ENCODE results near the gene MVD.

MVD gene

DNA sequence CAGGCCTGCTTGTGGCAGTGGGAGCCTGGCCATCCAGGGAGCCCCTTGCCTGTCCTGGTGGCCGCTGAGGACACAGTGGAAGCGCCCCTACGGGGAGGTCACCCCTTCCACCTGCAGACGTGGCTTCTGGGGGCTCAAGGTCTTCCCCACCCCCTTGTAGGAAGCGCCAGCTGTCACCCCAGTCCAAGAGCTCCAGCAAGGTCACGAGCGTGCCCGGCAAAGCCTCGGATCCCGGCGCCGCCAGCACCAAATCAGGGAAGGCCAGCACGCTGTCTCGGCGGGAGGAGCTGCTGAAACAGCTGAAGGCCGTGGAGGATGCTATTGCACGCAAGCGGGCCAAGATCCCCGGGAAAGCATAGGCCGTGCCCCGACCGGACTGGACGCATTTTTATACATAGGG, 31.9 kb downstream of the MVD start:
- Histone ChIP-seq H3K9me3 (ENCODE audit: control insufficient read depth, insufficient read depth, low read depth, low read length) (no peaks in the 10 kb centered on the region), H3K36me3 (ENCODE audit: control insufficient read depth, insufficient read depth, low read length) (peaks cover 47% of the 10 kb centered on the region), H3K4me1 (ENCODE audit: control insufficient read depth, insufficient read depth, low read length) (peaks cover 18% of the 10 kb centered on the region; the same call in 1 of the 2 replicates), H3K9ac (ENCODE audit: low read length) (no peak overlapping the region), H3K27ac (ENCODE audit: low read depth, low read length) (no peak overlapping the region), H3K27me3 (ENCODE audit: control insufficient read depth, insufficient read depth, low read length) (peaks cover 12% of the 10 kb centered on the region; the same call in 1 of the 2 replicates), H3K4me3 (ENCODE audit: low read depth, low read length) (no peak overlapping the region)

DNA sequence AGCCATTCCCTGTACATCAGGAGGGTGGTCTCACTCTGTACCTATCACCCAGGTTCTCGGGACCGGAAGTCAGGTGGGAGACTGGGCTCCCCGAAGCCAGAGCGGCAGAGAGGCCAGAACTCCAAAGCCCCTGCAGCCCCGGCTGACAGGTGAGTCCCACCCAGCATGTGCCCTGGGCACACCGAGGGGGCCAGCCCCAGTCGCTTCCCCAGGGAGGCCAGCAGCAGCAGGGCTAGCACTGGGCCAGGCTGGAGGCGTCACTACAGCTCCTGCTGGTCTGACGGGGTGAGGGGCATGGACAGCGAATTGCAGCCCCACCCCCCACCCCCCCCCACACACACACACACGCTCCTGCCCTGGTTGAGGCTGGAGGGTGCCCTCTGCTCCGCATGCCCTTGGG, 32.5 kb downstream of the MVD start:
- Histone ChIP-seq H3K4me1 (ENCODE audit: control insufficient read depth, insufficient read depth, low read length) (peaks cover 18% of the 10 kb centered on the region; the same call in 1 of the 2 replicates), H3K27me3 (ENCODE audit: control insufficient read depth, insufficient read depth, low read length) (peaks cover 7% of the 10 kb centered on the region; the same call in 1 of the 2 replicates), H3K36me3 (ENCODE audit: control insufficient read depth, insufficient read depth, low read length) (peaks cover 52% of the 10 kb centered on the region), H3K4me3 (ENCODE audit: low read depth, low read length) (no peak overlapping the region), H3K9me3 (ENCODE audit: control insufficient read depth, insufficient read depth, low read depth, low read length) (no peaks in the 10 kb centered on the region), H3K27ac (ENCODE audit: low read depth, low read length) (no peak overlapping the region), H3K9ac (ENCODE audit: low read length) (no peak overlapping the region)

DNA sequence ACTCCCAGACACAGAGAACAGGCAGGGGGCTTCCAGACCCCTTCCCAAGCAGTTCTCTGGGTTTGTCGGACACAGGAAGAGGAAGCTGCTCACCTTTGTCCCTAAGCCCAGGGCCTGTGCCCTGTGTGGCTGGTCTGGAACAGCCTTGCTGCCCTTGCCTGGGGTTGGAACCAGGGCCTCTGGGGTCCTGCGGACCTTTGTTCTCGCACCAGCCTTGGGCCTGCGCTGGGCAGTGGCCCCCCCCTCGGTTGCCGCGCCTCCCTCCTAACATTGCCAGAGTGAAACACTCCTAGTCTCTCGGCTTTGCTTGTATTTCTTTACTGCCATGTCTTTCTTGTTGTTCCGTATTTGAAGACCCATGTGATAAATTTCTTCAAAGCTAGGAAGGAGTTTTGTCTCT, 33.1 kb downstream of the MVD start:
- Histone ChIP-seq H3K27me3 (ENCODE audit: control insufficient read depth, insufficient read depth, low read length) (0 out of 2 replicates have a peak, but pooled peaks cover under 1% of the 10 kb centered on the region), H3K4me3 (ENCODE audit: low read depth, low read length) (no peak overlapping the region), H3K9ac (ENCODE audit: low read length) (no peak overlapping the region), H3K36me3 (ENCODE audit: control insufficient read depth, insufficient read depth, low read length) (peaks cover 58% of the 10 kb centered on the region), H3K9me3 (ENCODE audit: control insufficient read depth, insufficient read depth, low read depth, low read length) (no peaks in the 10 kb centered on the region), H3K27ac (ENCODE audit: low read depth, low read length) (no peak overlapping the region), H3K4me1 (ENCODE audit: control insufficient read depth, insufficient read depth, low read length) (peaks cover 12% of the 10 kb centered on the region; the same call in 1 of the 2 replicates)

DNA sequence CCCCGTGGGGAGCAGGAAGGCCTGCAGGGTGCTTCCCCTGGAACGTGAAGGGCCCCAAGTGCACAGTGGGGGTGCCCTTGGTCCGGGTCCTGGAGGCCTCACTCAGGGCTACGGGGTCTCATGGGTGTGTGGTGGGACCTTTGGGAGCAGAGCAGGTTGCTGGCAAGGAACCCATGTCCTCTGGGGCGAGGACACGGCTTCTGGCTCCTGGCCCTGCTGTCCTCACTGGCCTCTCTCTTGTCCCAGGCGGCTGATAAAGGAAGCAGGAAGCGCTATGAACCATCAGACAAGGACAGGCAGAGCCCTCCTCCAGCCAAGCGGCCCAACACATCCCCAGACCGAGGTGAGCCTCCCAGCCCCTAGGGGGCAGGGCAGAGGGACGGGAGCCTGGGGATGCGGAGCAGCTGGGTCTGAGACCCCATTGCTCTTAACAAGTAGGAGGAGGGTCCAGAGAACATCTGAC, 34.3 kb downstream of the MVD start:
- Histone ChIP-seq H3K27me3 (ENCODE audit: control insufficient read depth, insufficient read depth, low read length) (no peaks in the 10 kb centered on the region), H3K9ac (ENCODE audit: low read length) (no peak overlapping the region), H3K9me3 (ENCODE audit: control insufficient read depth, insufficient read depth, low read depth, low read length) (no peaks in the 10 kb centered on the region), H3K36me3 (ENCODE audit: control insufficient read depth, insufficient read depth, low read length) (peaks cover 71% of the 10 kb centered on the region), H3K4me3 (ENCODE audit: low read depth, low read length) (no peak overlapping the region), H3K27ac (ENCODE audit: low read depth, low read length) (0 out of 2 replicates have a peak overlapping the region, but pooled peaks have one; percentile 8), H3K4me1 (ENCODE audit: control insufficient read depth, insufficient read depth, low read length) (peaks cover 11% of the 10 kb centered on the region; the same call in 1 of the 2 replicates)

DNA sequence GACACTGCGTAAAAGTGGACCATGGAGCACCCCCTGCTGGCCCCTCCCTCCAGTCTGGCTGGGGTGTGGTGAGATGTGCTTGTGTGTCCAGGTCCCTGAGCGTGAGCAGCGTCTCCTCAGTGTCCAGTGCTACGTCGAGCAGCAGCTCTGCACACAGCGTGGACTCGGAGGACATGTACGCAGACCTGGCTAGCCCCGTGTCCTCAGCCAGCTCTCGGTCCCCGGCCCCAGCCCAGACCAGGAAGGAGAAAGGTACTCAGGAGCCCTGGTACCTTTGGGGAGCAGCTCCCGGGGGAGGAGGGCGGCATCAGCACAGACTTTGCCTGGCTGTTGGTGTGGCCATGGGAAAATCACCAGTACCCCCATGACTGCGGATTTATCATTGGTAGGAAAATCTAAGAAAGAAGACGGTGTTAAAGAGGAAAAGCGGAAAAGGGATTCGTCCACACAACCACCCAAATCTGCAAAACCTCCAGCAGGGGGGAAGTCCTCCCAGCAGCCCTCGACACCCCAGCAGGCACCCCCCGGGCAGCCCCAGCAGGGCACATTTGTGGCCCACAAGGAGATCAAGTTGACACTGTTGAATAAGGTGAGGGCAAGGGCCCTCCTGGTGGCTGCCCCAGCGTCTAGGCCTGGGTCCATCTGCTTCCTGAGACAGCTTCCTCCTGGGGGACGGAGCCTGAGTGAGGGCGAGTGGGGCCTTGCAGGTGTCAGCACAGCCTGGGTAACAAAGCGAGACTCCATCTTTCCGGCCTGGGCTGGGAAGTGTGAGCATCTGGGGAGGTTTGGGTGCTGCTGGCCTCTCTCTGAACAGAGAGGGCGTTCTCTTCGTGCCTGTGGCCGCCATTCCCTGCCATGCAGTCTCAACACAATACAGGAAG, 35.1 kb downstream of the MVD start:
- Histone ChIP-seq H3K27me3 (ENCODE audit: control insufficient read depth, insufficient read depth, low read length) (no peaks in the 10 kb centered on the region), H3K27ac (ENCODE audit: low read depth, low read length) (0 out of 2 replicates have a peak overlapping the region, but pooled peaks have one; percentile 8), H3K36me3 (ENCODE audit: control insufficient read depth, insufficient read depth, low read length) (peaks cover 78% of the 10 kb centered on the region)

DNA sequence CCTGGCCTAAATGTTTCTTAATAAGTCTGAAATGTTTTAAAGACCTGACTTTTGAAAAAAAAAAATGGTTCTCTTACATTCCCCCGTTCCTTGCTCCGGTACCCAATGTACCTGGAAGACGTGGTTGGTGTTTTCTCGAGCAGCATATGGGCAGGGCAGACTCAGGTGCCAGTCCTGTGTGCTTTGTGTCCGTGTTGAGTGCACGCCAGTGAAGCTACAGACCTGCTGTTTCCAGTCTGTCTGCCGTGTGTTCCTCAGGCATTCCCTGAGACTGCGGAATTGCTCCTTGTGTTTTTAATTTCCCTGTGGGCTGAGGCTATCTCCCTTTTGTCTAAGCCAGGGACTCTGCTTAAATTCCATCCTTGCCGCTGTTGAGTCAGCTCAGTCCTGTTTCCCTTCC, 36.2 kb downstream of the MVD start:
- Histone ChIP-seq H3K27ac (ENCODE audit: low read depth, low read length) (no peak overlapping the region), H3K4me3 (ENCODE audit: low read depth, low read length) (no peak overlapping the region), H3K9ac (ENCODE audit: low read length) (no peak overlapping the region), H3K9me3 (ENCODE audit: control insufficient read depth, insufficient read depth, low read depth, low read length) (no peaks in the 10 kb centered on the region), H3K4me1 (ENCODE audit: control insufficient read depth, insufficient read depth, low read length) (peaks cover 11% of the 10 kb centered on the region; the same call in 1 of the 2 replicates), H3K27me3 (ENCODE audit: control insufficient read depth, insufficient read depth, low read length) (no peaks in the 10 kb centered on the region), H3K36me3 (ENCODE audit: control insufficient read depth, insufficient read depth, low read length) (peaks cover 82% of the 10 kb centered on the region)

More for the DNA sequence above, 35.1 kb downstream of the MVD start:
- Histone ChIP-seq H3K9me3 (ENCODE audit: control insufficient read depth, insufficient read depth, low read depth, low read length) (no peaks in the 10 kb centered on the region), H3K9ac (ENCODE audit: low read length) (no peak overlapping the region), H3K4me3 (ENCODE audit: low read depth, low read length) (no peak overlapping the region), H3K4me1 (ENCODE audit: control insufficient read depth, insufficient read depth, low read length) (peaks cover 11% of the 10 kb centered on the region; the same call in 1 of the 2 replicates)

DNA sequence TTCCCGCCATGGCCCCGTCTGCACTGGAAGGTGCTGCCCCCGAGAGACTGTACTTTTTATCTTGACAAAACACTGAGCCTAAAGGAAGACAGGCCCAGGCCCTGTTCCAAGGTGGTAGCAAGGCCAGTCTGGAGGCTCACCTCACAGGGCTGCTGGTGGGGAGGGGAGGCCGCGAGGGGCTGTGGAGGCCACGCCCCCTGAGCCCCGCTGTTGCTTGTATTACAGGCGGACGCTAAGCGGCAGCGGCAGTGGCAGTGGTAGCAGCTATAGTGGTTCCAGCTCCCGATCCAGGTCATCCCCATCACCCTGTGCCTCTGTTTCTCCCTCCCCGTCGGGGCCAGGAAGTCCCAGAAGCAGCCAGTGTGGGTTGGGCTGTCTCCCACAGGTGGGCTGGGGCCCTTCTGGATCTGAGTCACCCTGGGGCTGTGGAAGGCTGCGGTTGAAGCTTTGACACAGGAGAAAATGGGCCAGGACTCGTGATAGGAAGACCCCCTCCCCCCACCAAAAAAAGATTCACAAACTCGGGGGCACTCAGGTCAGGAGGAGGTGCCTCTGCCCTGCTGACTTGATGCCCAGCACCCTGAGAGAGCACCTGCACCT, 37.8 kb downstream of the MVD start:
- Histone ChIP-seq H3K27ac (ENCODE audit: low read depth, low read length) (no peak overlapping the region), H3K9ac (ENCODE audit: low read length) (no peak overlapping the region), H3K4me1 (ENCODE audit: control insufficient read depth, insufficient read depth, low read length) (peaks cover 5% of the 10 kb centered on the region; the same call in 1 of the 2 replicates), H3K9me3 (ENCODE audit: control insufficient read depth, insufficient read depth, low read depth, low read length) (no peaks in the 10 kb centered on the region), H3K4me3 (ENCODE audit: low read depth, low read length) (no peak overlapping the region), H3K36me3 (ENCODE audit: control insufficient read depth, insufficient read depth, low read length) (peaks cover 69% of the 10 kb centered on the region), H3K27me3 (ENCODE audit: control insufficient read depth, insufficient read depth, low read length) (no peaks in the 10 kb centered on the region)

DNA sequence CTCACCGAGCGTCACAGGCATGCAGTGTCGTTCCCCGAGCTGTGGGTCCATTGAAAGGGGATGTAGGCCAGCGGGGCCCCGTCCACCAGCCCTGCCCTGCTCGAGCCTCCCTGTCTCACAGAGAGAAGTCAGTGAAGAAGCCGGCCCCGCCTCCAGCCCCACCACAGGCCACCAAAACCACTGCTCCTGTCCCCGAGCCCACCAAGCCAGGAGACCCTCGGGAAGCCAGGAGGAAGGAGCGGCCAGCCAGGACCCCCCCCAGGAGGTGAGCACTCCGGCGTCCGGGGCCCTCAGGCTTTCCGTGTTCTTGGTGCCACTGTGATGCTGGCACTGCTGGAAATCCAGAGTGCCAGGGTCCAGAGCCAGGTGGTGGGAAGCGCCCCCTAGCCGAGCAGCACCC, 38.4 kb downstream of the MVD start:
- Histone ChIP-seq H3K27me3 (ENCODE audit: control insufficient read depth, insufficient read depth, low read length) (no peaks in the 10 kb centered on the region), H3K4me3 (ENCODE audit: low read depth, low read length) (no peak overlapping the region), H3K4me1 (ENCODE audit: control insufficient read depth, insufficient read depth, low read length) (peaks cover 5% of the 10 kb centered on the region; the same call in 1 of the 2 replicates), H3K36me3 (ENCODE audit: control insufficient read depth, insufficient read depth, low read length) (peaks cover 69% of the 10 kb centered on the region), H3K27ac (ENCODE audit: low read depth, low read length) (no peak overlapping the region), H3K9ac (ENCODE audit: low read length) (no peak overlapping the region), H3K9me3 (ENCODE audit: control insufficient read depth, insufficient read depth, low read depth, low read length) (no peaks in the 10 kb centered on the region)

DNA sequence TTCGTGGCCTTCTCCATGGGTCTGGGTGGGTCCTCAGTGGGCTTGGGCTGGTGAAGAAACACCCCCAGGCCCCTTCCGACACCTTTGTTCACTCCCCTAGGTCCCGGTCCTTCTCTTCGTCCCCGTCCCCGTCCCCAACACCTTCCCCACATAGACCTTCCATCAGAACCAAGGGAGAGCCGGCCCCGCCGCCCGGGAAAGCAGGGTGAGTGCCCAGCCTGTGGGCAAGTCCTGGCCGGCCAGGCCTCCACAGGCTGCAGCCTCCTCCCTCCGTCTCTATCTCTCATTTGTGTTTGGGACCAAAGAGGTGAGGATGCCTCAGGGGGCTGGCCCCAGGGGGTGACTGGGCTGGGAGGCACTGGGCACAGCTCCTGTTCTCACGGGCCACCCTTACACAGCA, 39.0 kb downstream of the MVD start:
- no peak overlapping the region for H3K4me3 ChIP-seq (ENCODE audit: low read depth, low read length)
- no peaks in the 10 kb centered on the region for H3K27me3 ChIP-seq (ENCODE audit: control insufficient read depth, insufficient read depth, low read length)
- H3K9me3 ChIP-seq (ENCODE audit: control insufficient read depth, insufficient read depth, low read depth, low read length), result no peaks in the 10 kb centered on the region
- peaks cover 71% of the 10 kb centered on the region for H3K36me3 ChIP-seq (ENCODE audit: control insufficient read depth, insufficient read depth, low read length)
- H3K4me1 ChIP-seq (ENCODE audit: control insufficient read depth, insufficient read depth, low read length), result peaks cover 5% of the 10 kb centered on the region; the same call in 1 of the 2 replicates
- no peak overlapping the region for H3K9ac ChIP-seq (ENCODE audit: low read length)
- no peak overlapping the region for H3K27ac ChIP-seq (ENCODE audit: low read depth, low read length)

DNA sequence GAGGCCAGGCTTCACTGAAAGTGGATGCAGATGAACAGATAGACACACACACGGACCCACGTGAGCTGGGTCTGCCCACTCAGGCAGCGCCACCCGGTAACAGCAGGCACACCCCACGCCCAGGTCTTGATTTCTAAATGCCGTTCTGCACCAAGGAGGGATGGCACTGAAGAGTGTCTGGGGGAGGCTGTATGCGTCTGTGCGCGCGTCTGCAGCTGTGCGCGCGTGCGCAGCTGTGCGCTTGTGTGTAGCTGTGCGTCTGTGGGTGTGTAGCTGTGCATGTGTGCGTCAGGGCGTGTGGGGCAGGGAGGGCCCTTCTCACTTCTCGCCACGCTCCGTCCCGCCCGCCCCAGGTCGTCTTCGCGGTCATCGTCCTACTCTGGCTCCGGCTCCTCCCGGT, 40.0 kb downstream of the MVD start:
- Histone ChIP-seq H3K27me3 (ENCODE audit: control insufficient read depth, insufficient read depth, low read length) (no peaks in the 10 kb centered on the region), H3K9ac (ENCODE audit: low read length) (no peak overlapping the region), H3K36me3 (ENCODE audit: control insufficient read depth, insufficient read depth, low read length) (peaks cover 65% of the 10 kb centered on the region), H3K9me3 (ENCODE audit: control insufficient read depth, insufficient read depth, low read depth, low read length) (no peaks in the 10 kb centered on the region), H3K4me3 (ENCODE audit: low read depth, low read length) (no peak overlapping the region), H3K4me1 (ENCODE audit: control insufficient read depth, insufficient read depth, low read length) (no peaks in the 10 kb centered on the region; the same call in 1 of the 2 replicates), H3K27ac (ENCODE audit: low read depth, low read length) (no peak overlapping the region)

DNA sequence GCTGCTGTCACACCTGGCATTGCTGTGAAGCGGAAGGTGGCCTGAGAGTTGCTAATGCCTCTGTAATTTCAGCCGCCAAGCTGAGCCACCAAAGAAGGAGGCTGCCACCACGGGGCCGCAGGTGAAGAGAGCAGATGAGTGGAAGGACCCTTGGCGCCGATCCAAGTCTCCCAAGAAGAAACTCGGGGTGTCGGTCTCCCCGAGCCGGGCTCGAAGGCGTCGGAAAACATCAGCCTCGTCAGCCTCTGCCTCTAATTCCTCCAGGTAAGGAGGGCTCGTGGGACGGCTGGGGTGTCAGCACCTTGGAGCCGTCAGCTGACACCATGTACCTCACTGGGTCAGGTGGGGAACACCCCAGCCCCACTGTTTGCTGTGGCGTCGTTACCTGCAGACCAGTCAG, 40.8 kb downstream of the MVD start:
- Histone ChIP-seq H3K9ac (ENCODE audit: low read length) (no peak overlapping the region), H3K36me3 (ENCODE audit: control insufficient read depth, insufficient read depth, low read length) (peaks cover 60% of the 10 kb centered on the region), H3K27ac (ENCODE audit: low read depth, low read length) (no peak overlapping the region), H3K4me1 (ENCODE audit: control insufficient read depth, insufficient read depth, low read length) (no peaks in the 10 kb centered on the region; the same call in 1 of the 2 replicates), H3K4me3 (ENCODE audit: low read depth, low read length) (no peak overlapping the region), H3K27me3 (ENCODE audit: control insufficient read depth, insufficient read depth, low read length) (no peaks in the 10 kb centered on the region), H3K9me3 (ENCODE audit: control insufficient read depth, insufficient read depth, low read depth, low read length) (no peaks in the 10 kb centered on the region)

Data from HUES6 (cell line).